Measurements from ENCODE around the gene AUNIP.

Gene AUNIP

GRCh38 chr1:25888426-25888987, 29.2 kb upstream of the AUNIP start:
- no peak for DNase-seq (ENCODE audit: low read depth, low spot score)
- Histone ChIP-seq H3K4me1 (ENCODE audit: control insufficient read depth, insufficient read depth, low read length) (peaks cover 10% of the 10 kb centered on the region), H3K4me3 (ENCODE audit: low read length) (no peak overlapping the region), H3K9me3 (ENCODE audit: control insufficient read depth, insufficient read depth, low read length) (no peaks in the 10 kb centered on the region), H3K27me3 (ENCODE audit: control insufficient read depth, insufficient read depth, low read length) (no peaks in the 10 kb centered on the region), H3K27ac (ENCODE audit: low read length) (no peak overlapping the region), H3K36me3 (ENCODE audit: control insufficient read depth, insufficient read depth, low read length) (no peaks in the 10 kb centered on the region; the same call in 1 of the 2 replicates)
- no CpG with 5 or more reads among the region's 7 CpGs for WGBS (ENCODE audit: insufficient coverage, insufficient read length)

GRCh38 chr1:25885602-25886001, 26.3 kb upstream of the AUNIP start:
- WGBS (ENCODE audit: insufficient coverage, insufficient read length), result no CpG with 5 or more reads among the region's 1 CpG

GRCh38 chr1:25881266-25881665, 22.0 kb upstream of the AUNIP start:
- Histone ChIP-seq H3K36me3 (ENCODE audit: control insufficient read depth, insufficient read depth, low read length) (no peaks in the 10 kb centered on the region), H3K4me3 (ENCODE audit: low read length) (no peak overlapping the region), H3K9me3 (ENCODE audit: control insufficient read depth, insufficient read depth, low read length) (no peaks in the 10 kb centered on the region), H3K27me3 (ENCODE audit: control insufficient read depth, insufficient read depth, low read length) (no peaks in the 10 kb centered on the region), H3K4me1 (ENCODE audit: control insufficient read depth, insufficient read depth, low read length) (no peaks in the 10 kb centered on the region), H3K27ac (ENCODE audit: low read length) (no peak overlapping the region)
- no peak for DNase-seq (ENCODE audit: low read depth, low spot score)
- no CpG with 5 or more reads among the region's 11 CpGs for whole genome bisulfite sequencing (ENCODE audit: insufficient coverage, insufficient read length)

More at GRCh38 chr1:25885602-25886001, 26.3 kb upstream of the AUNIP start:
- H3K27ac ChIP-seq (ENCODE audit: low read length), result no peak overlapping the region
- no peaks in the 10 kb centered on the region for H3K27me3 ChIP-seq (ENCODE audit: control insufficient read depth, insufficient read depth, low read length)
- no peaks in the 10 kb centered on the region; the same call in 1 of the 2 replicates for H3K36me3 ChIP-seq (ENCODE audit: control insufficient read depth, insufficient read depth, low read length)
- H3K9me3 ChIP-seq (ENCODE audit: control insufficient read depth, insufficient read depth, low read length), result no peaks in the 10 kb centered on the region
- H3K4me1 ChIP-seq (ENCODE audit: control insufficient read depth, insufficient read depth, low read length), result 0 out of 2 replicates have a peak, but pooled peaks cover 2% of the 10 kb centered on the region
- H3K4me3 ChIP-seq (ENCODE audit: low read length), result no peak overlapping the region
- no peak for DNase-seq (ENCODE audit: low read depth, low spot score)

GRCh38 chr1:25880518-25880917, 21.3 kb upstream of the AUNIP start:
- H3K9me3 ChIP-seq (ENCODE audit: control insufficient read depth, insufficient read depth, low read length), result no peaks in the 10 kb centered on the region
- no peak overlapping the region for H3K27ac ChIP-seq (ENCODE audit: low read length)
- H3K4me3 ChIP-seq (ENCODE audit: low read length), result no peak overlapping the region
- H3K27me3 ChIP-seq (ENCODE audit: control insufficient read depth, insufficient read depth, low read length), result no peaks in the 10 kb centered on the region
- no peaks in the 10 kb centered on the region for H3K36me3 ChIP-seq (ENCODE audit: control insufficient read depth, insufficient read depth, low read length)
- H3K4me1 ChIP-seq (ENCODE audit: control insufficient read depth, insufficient read depth, low read length), result no peaks in the 10 kb centered on the region
- DNase-seq (ENCODE audit: low read depth, low spot score), result no peak
- WGBS (ENCODE audit: insufficient coverage, insufficient read length), result no CpG with 5 or more reads among the region's 5 CpGs

- H3K27ac ChIP-seq (ENCODE audit: low read length), result no peak overlapping the region
- no peaks in the 10 kb centered on the region for H3K4me1 ChIP-seq (ENCODE audit: control insufficient read depth, insufficient read depth, low read length)
- DNase-seq (ENCODE audit: low read depth, low spot score), result no peak
- no peaks in the 10 kb centered on the region for H3K9me3 ChIP-seq (ENCODE audit: control insufficient read depth, insufficient read depth, low read length)
- no peaks in the 10 kb centered on the region for H3K36me3 ChIP-seq (ENCODE audit: control insufficient read depth, insufficient read depth, low read length)
- no CpG with 5 or more reads among the region's 2 CpGs for WGBS (ENCODE audit: insufficient coverage, insufficient read length)
- no peak overlapping the region for H3K4me3 ChIP-seq (ENCODE audit: low read length)
- H3K27me3 ChIP-seq (ENCODE audit: control insufficient read depth, insufficient read depth, low read length), result no peaks in the 10 kb centered on the region
Measured at GRCh38 chr1:25879675-25880074, 20.4 kb upstream of the AUNIP start.

GRCh38 chr1:25878690-25879089, 19.4 kb upstream of the AUNIP start:
- WGBS (ENCODE audit: insufficient coverage, insufficient read length), result no CpG with 5 or more reads among the region's 5 CpGs

GRCh38 chr1:25877155-25877554, 17.9 kb upstream of the AUNIP start:
- H3K36me3 ChIP-seq (ENCODE audit: control insufficient read depth, insufficient read depth, low read length), result no peaks in the 10 kb centered on the region
- H3K4me1 ChIP-seq (ENCODE audit: control insufficient read depth, insufficient read depth, low read length), result no peaks in the 10 kb centered on the region
- no peak overlapping the region for H3K27ac ChIP-seq (ENCODE audit: low read length)
- H3K4me3 ChIP-seq (ENCODE audit: low read length), result no peak overlapping the region
- WGBS (ENCODE audit: insufficient coverage, insufficient read length), result no CpG with 5 or more reads among the region's 2 CpGs
- no peak for DNase-seq (ENCODE audit: low read depth, low spot score)
- no peaks in the 10 kb centered on the region for H3K27me3 ChIP-seq (ENCODE audit: control insufficient read depth, insufficient read depth, low read length)
- H3K9me3 ChIP-seq (ENCODE audit: control insufficient read depth, insufficient read depth, low read length), result no peaks in the 10 kb centered on the region

More at GRCh38 chr1:25878690-25879089, 19.4 kb upstream of the AUNIP start:
- H3K4me3 ChIP-seq (ENCODE audit: low read length), result no peak overlapping the region
- H3K36me3 ChIP-seq (ENCODE audit: control insufficient read depth, insufficient read depth, low read length), result no peaks in the 10 kb centered on the region
- H3K27ac ChIP-seq (ENCODE audit: low read length), result no peak overlapping the region
- no peaks in the 10 kb centered on the region for H3K4me1 ChIP-seq (ENCODE audit: control insufficient read depth, insufficient read depth, low read length)
- no peak for DNase-seq (ENCODE audit: low read depth, low spot score)
- no peaks in the 10 kb centered on the region for H3K27me3 ChIP-seq (ENCODE audit: control insufficient read depth, insufficient read depth, low read length)
- H3K9me3 ChIP-seq (ENCODE audit: control insufficient read depth, insufficient read depth, low read length), result no peaks in the 10 kb centered on the region

GRCh38 chr1:25876693-25877077, 17.4 kb upstream of the AUNIP start:
- H3K9me3 ChIP-seq (ENCODE audit: control insufficient read depth, insufficient read depth, low read length), result no peaks in the 10 kb centered on the region
- H3K36me3 ChIP-seq (ENCODE audit: control insufficient read depth, insufficient read depth, low read length), result no peaks in the 10 kb centered on the region
- DNase-seq (ENCODE audit: low read depth, low spot score), result no peak
- H3K4me3 ChIP-seq (ENCODE audit: low read length), result no peak overlapping the region
- no peaks in the 10 kb centered on the region for H3K4me1 ChIP-seq (ENCODE audit: control insufficient read depth, insufficient read depth, low read length)
- no peak overlapping the region for H3K27ac ChIP-seq (ENCODE audit: low read length)
- WGBS (ENCODE audit: insufficient coverage, insufficient read length), result no CpG with 5 or more reads among the region's 2 CpGs
- no peaks in the 10 kb centered on the region for H3K27me3 ChIP-seq (ENCODE audit: control insufficient read depth, insufficient read depth, low read length)

GRCh38 chr1:25875856-25876692, 16.8 kb upstream of the AUNIP start:
- no peaks in the 10 kb centered on the region for H3K27me3 ChIP-seq (ENCODE audit: control insufficient read depth, insufficient read depth, low read length)
- H3K4me3 ChIP-seq (ENCODE audit: low read length), result peak overlapping the region; percentile 60; the same call in 1 of the 2 replicates
- no peaks in the 10 kb centered on the region for H3K36me3 ChIP-seq (ENCODE audit: control insufficient read depth, insufficient read depth, low read length)
- WGBS (ENCODE audit: insufficient coverage, insufficient read length), result no CpG with 5 or more reads among the region's 32 CpGs
- H3K27ac ChIP-seq (ENCODE audit: low read length), result no peak overlapping the region
- no peak for DNase-seq (ENCODE audit: low read depth, low spot score)
- no peaks in the 10 kb centered on the region for H3K4me1 ChIP-seq (ENCODE audit: control insufficient read depth, insufficient read depth, low read length)
- no peaks in the 10 kb centered on the region for H3K9me3 ChIP-seq (ENCODE audit: control insufficient read depth, insufficient read depth, low read length)

GRCh38 chr1:25875154-25875855, 16.0 kb upstream of the AUNIP start, which contains the start of gene PAQR7:
TSS of gene PAQR7 (minus strand) at chr1:25875708. CDS start at chr1:25863839, 11,869 bp downstream.
- Histone ChIP-seq H3K4me3 (ENCODE audit: low read length) (peak within 1 kb of the TSS; percentile 60; the same call in 1 of the 2 replicates), H3K27me3 (ENCODE audit: control insufficient read depth, insufficient read depth, low read length) (no peaks in the 10 kb centered on the region), H3K27ac (ENCODE audit: low read length) (no peak within 1 kb of the TSS), H3K36me3 (ENCODE audit: control insufficient read depth, insufficient read depth, low read length) (no peaks in the 10 kb centered on the region), H3K9me3 (ENCODE audit: control insufficient read depth, insufficient read depth, low read length) (no peaks in the 10 kb centered on the region), H3K4me1 (ENCODE audit: control insufficient read depth, insufficient read depth, low read length) (no peaks in the 10 kb centered on the region)
- no peak for DNase-seq (ENCODE audit: low read depth, low spot score)
- WGBS (ENCODE audit: insufficient coverage, insufficient read length), result no CpG with 5 or more reads among the region's 75 CpGs
